Panc1 (cell line): ENCODE measurements around the gene ATP6V1G3. TPM values are rescaled to one million over a fixed set of nuclear protein-coding genes. Genes with fewer than 3 reads are reported as not detected.

Source experiments
- ATAC-seq: fragments of 200-7000 bp; cut with Tn5 transposase; 2 replicates; pipeline ENCODE4 v1.9.1; 2020; ENCODE audit warnings: mild to moderate bottlenecking, moderate library complexity
- BruUV-seq: library from RNA; stranded (reverse); fragments of 400-500 nt; replicated peaks from 2 replicates; lab custom pipeline; 2021; lab: Mats Ljungman, UMichigan
- CTCF ChIA-PET: fragments of 300-600 bp; sonication (Branson Sonifier 250); formaldehyde crosslinking; loops from one replicate; lab custom pipeline; 2022; ENCODE audit warnings: antibody characterized with exemption; lab: Charles Lee
- POLR2A ChIA-PET: fragments of 300-600 bp; sonication (Branson Sonifier 250); formaldehyde crosslinking; loops from one replicate; lab custom pipeline; 2022; ENCODE audit warnings: antibody characterized with exemption; lab: Charles Lee
- DNase-seq: peaks from one replicate; pipeline ENCODE4 v3.0.0-alpha.2; 2010; ENCODE audit warnings: low read depth, low spot score
- H3K27ac ChIP-seq: 2 replicates; pipeline ENCODE4 v1.5.1; 2011; ENCODE audit warnings: mild to moderate bottlenecking, low read length, inconsistent platforms
- H3K27me3 ChIP-seq: fragments of 200-500 bp; sonication (Bioruptor generic); 2 replicates; pipeline ENCODE4 v1.6.0; 2014; ENCODE audit warnings: low read length, inconsistent platforms; ENCODE audit not compliant: control insufficient read depth, insufficient read depth
- H3K36me3 ChIP-seq: fragments of 200-500 bp; sonication (Bioruptor generic); 2 replicates; pipeline ENCODE4 v1.5.1; 2014; ENCODE audit warnings: inconsistent platforms, mild to moderate bottlenecking, low read length, moderate library complexity; ENCODE audit not compliant: control insufficient read depth, insufficient read depth
- H3K4me1 ChIP-seq: 2 replicates; pipeline ENCODE4 v1.5.1; 2011; ENCODE audit warnings: inconsistent platforms, mild to moderate bottlenecking, low read length, moderate library complexity; ENCODE audit not compliant: control insufficient read depth, insufficient read depth
- H3K4me3 ChIP-seq, 2 experiments: 2 replicates each; pipeline ENCODE4 v1.5.1; 2011 to 2012; ENCODE audit warnings: low read depth in 2 of 2, low read length in 2 of 2, mild to moderate bottlenecking in 2 of 2, inconsistent platforms in 1 of 2, moderate library complexity in 1 of 2
- H3K9me3 ChIP-seq: fragments of 200-500 bp; sonication (Bioruptor generic); 2 replicates; pipeline ENCODE4 v1.5.1; 2014; ENCODE audit warnings: low read depth, mild to moderate bottlenecking, inconsistent platforms, low read length, moderate library complexity; ENCODE audit not compliant: control insufficient read depth, insufficient read depth
- CTCF ChIP-seq: fragments of 450-650 bp; IDR thresholded peaks from 2 replicates; pipeline ENCODE4 v1.5.1; 2017; ENCODE audit warnings: mild to moderate bottlenecking
- POLR2AphosphoS5 ChIP-seq: IDR thresholded peaks from 2 replicates; pipeline ENCODE4 v1.6.1; 2012; ENCODE audit warnings: mild to moderate bottlenecking, low read depth, low read length, moderate library complexity
- REST ChIP-seq, 2 experiments: IDR thresholded peaks; 2 replicates each; pipeline ENCODE4 v1.6.1; 2011 to 2012; ENCODE audit warnings: low read depth in 2 of 2, control low read depth in 1 of 2, low read length in 1 of 2, mild to moderate bottlenecking in 1 of 2, moderate library complexity in 1 of 2; ENCODE audit not compliant: insufficient read depth in 1 of 2
- SIN3A ChIP-seq: IDR thresholded peaks from 2 replicates; pipeline ENCODE4 v1.6.1; 2012; ENCODE audit warnings: low read depth, mild to moderate bottlenecking, low read length, moderate library complexity, borderline replicate concordance; ENCODE audit not compliant: insufficient read depth
- TCF7L2 ChIP-seq: IDR thresholded peaks from 2 replicates; pipeline ENCODE4 v1.6.1; 2011; ENCODE audit warnings: mild to moderate bottlenecking, low read depth, low read length, inconsistent platforms
- in situ Hi-C: cut with HindIII; loops from 2 replicates; pipeline ENCODE4 v1.10.0; 2016; ENCODE audit warnings: low sequenced_read_pairs, low pct_unique_long_range_greater_than_20kb
- intact Hi-C: fragments of 100-400 bp; cut with micrococcal nuclease; formaldehyde crosslinking; loops from one replicate; pipeline ENCODE4 v1.10.0; 2022; ENCODE audit not compliant: unreplicated experiment
- total RNA-seq: library from RNA; stranded (reverse); gene quantifications from one replicate; pipeline ENCODE4 v1.2.1, GENCODE V29; 2021; ENCODE audit not compliant: unreplicated experiment

Gene ATP6V1G3
- total RNA-seq, 1 experiment from 2014 or later = not detected

GRCh38 chr1:198574325-198574724, 33.8 kb upstream of the ATP6V1G3 start:
- ChIA-PET POLR2A (no interaction called here), CTCF (no interaction called here)
- TF ChIP-seq POLR2AphosphoS5 (no peak), SIN3A (no peak), REST (IDR thresholded peaks at IDR 0.05; ENCODE audit: insufficient read depth in 1 of 2, low read depth in 2 of 2, low read length in 1 of 2) (no peak), TCF7L2 (no peak), CTCF (no peak)
- H3K27me3 ChIP-seq = no peaks in the 10 kb centered on the region
- BruUV-seq = no TSS peak
- H3K27ac ChIP-seq = no peak overlapping the region
- intact Hi-C loops = no loop called here
- DNase-seq (no peak), ATAC-seq (no peak)
- H3K36me3 ChIP-seq = no peaks in the 10 kb centered on the region
- in situ Hi-C loops = no loop called here
- H3K4me3 ChIP-seq = no peak overlapping the region
- no peaks in the 10 kb centered on the region for H3K9me3 ChIP-seq
- H3K4me1 ChIP-seq = 0 out of 2 replicates have a peak, but pooled peaks cover 3% of the 10 kb centered on the region

- intact Hi-C loops = no loop called here
- POLR2A ChIA-PET = no interaction called here
- in situ Hi-C loops = no loop called here
Observed at GRCh38 chr1:198564716-198565115, 24.2 kb upstream of the ATP6V1G3 start.

More at GRCh38 chr1:198564716-198565115, 24.2 kb upstream of the ATP6V1G3 start:
- H3K27me3 ChIP-seq = no peaks in the 10 kb centered on the region
- H3K4me3 ChIP-seq = no peak overlapping the region
- BruUV-seq = no TSS peak
- CTCF ChIA-PET = no interaction called here
- DNase-seq (no peak), ATAC-seq (no peak)
- no peaks in the 10 kb centered on the region for H3K9me3 ChIP-seq
- no peaks in the 10 kb centered on the region for H3K4me1 ChIP-seq
- no peak for TF ChIP-seq SIN3A
- TF ChIP-seq POLR2AphosphoS5 = no peak
- no peak for TF ChIP-seq REST (IDR thresholded peaks at IDR 0.05; ENCODE audit: insufficient read depth in 1 of 2, low read depth in 2 of 2, low read length in 1 of 2)
- no peak for TF ChIP-seq CTCF
- no peak for TF ChIP-seq TCF7L2
- H3K27ac ChIP-seq = no peak overlapping the region
- H3K36me3 ChIP-seq = no peaks in the 10 kb centered on the region
